Esophagus squamous epithelium (tissue), 4 donors: Measurements from ENCODE around the gene ADCY5.

Source experiments
- POLR2A ChIP-seq, 4 donors: fragments of 450-650 bp; IDR thresholded peaks; one replicate each; pipeline ENCODE4 v1.6.1; 2017; ENCODE audit warnings: antibody characterized with exemption in 4 of 4, mild to moderate bottlenecking in 4 of 4, moderate library complexity in 3 of 4
- TF ChIP-seq, protein P1 (sequence below), 6 experiments: fragments of 450-650 bp in 4 of 6; fragments of 200-600 bp in 2 of 6; sonication (generic) in 2 of 6; IDR thresholded peaks; one replicate each; pipeline ENCODE4 v1.5.1; 2016 to 2019; ENCODE audit warnings: antibody characterized with exemption in 6 of 6, mild to moderate bottlenecking in 4 of 6, moderate library complexity in 4 of 6

DNA sequence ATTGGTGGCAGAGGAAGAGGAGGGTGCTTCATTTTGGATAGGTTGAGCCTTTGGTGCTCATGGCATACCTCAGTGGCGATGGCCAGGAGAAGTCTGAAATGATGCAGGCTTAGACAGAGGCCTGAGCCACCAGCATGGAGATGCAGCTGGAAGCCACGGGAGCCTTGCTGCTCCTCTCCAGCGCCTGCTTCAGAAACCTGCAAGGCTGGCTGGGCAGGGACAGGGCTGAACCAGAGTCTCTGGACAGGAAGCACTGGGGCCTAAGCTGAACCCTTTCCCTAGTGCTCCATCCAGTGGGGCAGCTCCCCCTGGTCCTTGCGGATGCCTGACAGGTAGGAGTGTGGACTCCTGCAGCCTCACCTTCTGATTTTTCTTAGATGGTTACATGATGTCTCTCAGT is 36.7 kb upstream of the ADCY5 start:
- no peak for TF ChIP-seq POLR2A (IDR thresholded peaks at IDR 0.05)
- TF ChIP-seq, protein P1, sequence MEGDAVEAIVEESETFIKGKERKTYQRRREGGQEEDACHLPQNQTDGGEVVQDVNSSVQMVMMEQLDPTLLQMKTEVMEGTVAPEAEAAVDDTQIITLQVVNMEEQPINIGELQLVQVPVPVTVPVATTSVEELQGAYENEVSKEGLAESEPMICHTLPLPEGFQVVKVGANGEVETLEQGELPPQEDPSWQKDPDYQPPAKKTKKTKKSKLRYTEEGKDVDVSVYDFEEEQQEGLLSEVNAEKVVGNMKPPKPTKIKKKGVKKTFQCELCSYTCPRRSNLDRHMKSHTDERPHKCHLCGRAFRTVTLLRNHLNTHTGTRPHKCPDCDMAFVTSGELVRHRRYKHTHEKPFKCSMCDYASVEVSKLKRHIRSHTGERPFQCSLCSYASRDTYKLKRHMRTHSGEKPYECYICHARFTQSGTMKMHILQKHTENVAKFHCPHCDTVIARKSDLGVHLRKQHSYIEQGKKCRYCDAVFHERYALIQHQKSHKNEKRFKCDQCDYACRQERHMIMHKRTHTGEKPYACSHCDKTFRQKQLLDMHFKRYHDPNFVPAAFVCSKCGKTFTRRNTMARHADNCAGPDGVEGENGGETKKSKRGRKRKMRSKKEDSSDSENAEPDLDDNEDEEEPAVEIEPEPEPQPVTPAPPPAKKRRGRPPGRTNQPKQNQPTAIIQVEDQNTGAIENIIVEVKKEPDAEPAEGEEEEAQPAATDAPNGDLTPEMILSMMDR (IDR thresholded peaks at IDR 0.05), result no peak
